WI38 (cell line): ENCODE results near the gene SNX10.

Source experiments
- H3K4me3 ChIP-seq: 2 replicates; pipeline ENCODE4 v1.5.1; 2011; ENCODE audit warnings: low read depth, mild to moderate bottlenecking, control low read depth, low read length
- TF ChIP-seq, protein P1 (sequence below): IDR thresholded peaks from 2 replicates; pipeline ENCODE4 v1.5.1; 2012; ENCODE audit warnings: low read depth, mild to moderate bottlenecking, control low read depth, low read length

SNX10 gene

DNA sequence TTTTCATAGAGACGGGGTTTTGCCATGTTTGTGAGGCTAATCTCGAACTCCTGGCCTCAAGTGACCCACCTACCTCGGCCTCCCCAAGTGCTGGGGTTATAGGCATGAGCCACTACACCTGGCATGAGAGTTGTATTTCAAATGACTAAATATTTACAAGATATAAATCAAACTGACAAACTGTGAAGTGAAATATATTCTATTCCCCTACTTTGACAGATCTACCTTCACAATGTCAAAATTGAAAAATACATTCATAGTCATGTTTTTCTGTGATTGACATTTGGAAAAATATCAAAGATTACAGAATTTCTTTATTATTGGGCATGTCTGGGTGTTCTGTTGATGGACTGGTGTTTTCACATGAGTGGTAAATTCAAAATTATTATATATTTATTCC is 16.4 kb upstream of the SNX10 start:
- TF ChIP-seq, protein P1, sequence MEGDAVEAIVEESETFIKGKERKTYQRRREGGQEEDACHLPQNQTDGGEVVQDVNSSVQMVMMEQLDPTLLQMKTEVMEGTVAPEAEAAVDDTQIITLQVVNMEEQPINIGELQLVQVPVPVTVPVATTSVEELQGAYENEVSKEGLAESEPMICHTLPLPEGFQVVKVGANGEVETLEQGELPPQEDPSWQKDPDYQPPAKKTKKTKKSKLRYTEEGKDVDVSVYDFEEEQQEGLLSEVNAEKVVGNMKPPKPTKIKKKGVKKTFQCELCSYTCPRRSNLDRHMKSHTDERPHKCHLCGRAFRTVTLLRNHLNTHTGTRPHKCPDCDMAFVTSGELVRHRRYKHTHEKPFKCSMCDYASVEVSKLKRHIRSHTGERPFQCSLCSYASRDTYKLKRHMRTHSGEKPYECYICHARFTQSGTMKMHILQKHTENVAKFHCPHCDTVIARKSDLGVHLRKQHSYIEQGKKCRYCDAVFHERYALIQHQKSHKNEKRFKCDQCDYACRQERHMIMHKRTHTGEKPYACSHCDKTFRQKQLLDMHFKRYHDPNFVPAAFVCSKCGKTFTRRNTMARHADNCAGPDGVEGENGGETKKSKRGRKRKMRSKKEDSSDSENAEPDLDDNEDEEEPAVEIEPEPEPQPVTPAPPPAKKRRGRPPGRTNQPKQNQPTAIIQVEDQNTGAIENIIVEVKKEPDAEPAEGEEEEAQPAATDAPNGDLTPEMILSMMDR = no peak
- H3K4me3 ChIP-seq = no peak overlapping the region

DNA sequence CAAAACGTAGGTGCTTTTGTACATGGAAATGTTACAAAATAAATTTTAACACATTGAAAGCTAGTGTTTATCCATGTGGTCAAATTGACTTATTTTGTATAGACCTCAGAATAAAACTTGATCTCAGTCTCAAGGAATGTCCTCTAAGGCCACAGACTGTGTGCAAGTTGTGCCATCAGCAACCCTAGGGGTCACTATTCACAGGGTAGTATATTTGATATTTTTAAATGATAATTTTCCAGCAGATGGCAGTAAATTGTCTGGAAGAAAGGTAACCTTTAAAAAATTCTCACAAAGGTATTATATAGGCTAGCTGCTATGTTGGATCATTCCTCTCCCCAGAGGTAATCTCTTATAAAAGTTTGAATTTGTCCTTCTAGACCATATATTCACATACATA is 12.9 kb upstream of the SNX10 start:
- H3K4me3 ChIP-seq = no peak overlapping the region
- TF ChIP-seq, protein P1 = no peak

DNA sequence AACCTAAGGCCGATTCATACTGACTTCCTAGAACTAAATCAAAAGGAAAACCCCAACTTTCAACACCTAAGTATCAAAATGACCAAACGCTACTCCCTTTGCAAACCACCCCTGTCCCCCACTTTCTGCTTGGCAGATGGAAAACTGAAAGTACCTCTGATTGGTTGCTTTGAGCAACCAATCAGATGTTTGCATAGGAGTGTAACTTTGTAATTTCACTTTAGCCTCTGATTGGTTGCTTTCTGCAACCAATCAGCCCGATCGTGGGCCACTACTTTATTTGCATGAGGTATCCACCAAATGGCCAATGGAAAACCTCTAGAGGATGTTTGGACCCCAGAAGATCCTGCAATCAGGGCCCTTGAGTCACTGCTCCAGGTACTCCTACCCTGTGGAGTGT is 12.3 kb upstream of the SNX10 start:
- H3K4me3 ChIP-seq = peak overlapping the region; percentile 30; the same call in 1 of the 2 replicates
- TF ChIP-seq, protein P1 = no peak

DNA sequence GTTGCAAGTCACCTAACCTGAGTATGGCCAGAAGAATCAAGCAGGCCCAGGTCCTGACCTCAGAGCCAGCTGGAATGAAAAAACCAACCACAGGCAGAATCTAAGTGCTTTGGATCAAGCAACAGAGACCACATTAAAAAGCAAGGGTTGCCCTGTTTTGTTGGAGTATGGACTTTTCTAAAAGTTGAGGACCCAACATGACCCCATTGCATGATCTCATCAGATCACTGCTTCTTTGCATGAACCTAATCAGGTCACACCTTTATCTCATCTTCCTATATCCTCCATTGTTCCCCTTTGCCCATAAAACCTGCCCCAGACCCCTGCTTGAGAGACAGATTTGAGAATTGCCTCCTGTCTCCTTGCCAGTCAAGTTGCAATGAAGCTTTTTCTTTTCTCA is 11.6 kb upstream of the SNX10 start:
- TF ChIP-seq, protein P1 = no peak
- H3K4me3 ChIP-seq = no peak overlapping the region

- TF ChIP-seq, protein P1 = no peak
- H3K4me3 ChIP-seq = no peak overlapping the region
Measured at GRCh38 chr7:26280723-26281122, 10.9 kb upstream of the SNX10 start.

GRCh38 chr7:26284477-26284876 is 7.2 kb upstream of the SNX10 start:
- TF ChIP-seq, protein P1 = no peak
- no peak overlapping the region for H3K4me3 ChIP-seq

DNA sequence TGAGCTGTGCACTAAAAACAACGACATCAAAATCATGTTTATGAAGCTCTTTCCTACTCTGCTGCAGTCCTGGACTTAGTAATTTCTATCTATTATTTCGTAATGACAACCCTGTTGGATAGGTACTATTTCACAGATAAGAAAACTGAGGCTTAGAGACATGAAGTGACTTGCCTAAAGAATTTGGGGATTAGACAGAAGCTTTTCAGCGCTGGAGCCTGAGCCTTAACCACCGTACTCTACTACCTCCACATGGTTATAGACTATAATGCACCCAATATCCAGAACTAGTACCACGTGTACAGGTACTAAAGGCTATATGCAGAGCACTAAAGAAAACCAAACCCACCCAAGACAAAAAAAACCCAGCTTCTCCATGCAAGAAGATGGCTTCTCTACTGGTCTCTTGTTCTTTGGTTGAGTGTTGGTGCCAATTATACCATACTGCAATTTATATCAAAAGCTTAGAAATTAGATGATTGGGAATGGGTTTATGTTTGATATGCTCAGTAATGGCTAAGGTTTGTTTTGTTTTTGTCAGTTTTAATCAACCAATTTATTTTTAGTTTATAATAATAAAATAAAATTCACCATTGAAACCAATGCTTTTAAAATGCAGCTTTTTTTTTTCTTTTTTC is 6.5 kb upstream of the SNX10 start:
- TF ChIP-seq, protein P1 = no peak
- no peak overlapping the region for H3K4me3 ChIP-seq
